Epidermal melanocyte (primary cell): ENCODE data around the gene ZNF235.
"Not testable (repeated sequence)": the region's sequence is repeated elsewhere in the genome, so short reads cannot be mapped to it uniquely, and the experiment has no call there.

ENCODE experiments used
- DNase-seq: peaks from one replicate; pipeline ENCODE4 v3.0.0; 2011; ENCODE audit warnings: low spot score; ENCODE audit not compliant: insufficient read length

The ZNF235 gene

DNA sequence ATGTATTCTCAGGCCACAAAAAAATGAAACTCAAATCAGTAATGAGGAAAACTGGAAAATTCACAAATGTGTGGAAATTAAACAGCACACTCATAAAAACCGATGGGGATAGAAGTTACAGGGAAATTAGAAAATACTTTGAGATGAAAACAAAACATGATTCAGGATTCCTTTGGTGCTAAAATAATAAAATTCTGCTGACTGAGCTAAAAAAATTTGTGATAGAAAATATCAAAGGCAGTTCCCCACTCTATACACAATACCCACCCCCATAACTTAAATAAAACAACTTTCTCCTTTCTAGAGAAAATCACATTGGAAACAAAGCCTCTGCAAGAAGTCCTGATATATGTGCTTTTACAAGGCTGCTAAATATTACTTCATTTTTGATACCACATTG lies 46.7 kb downstream of the ZNF235 start:
- no peak for DNase-seq

DNA sequence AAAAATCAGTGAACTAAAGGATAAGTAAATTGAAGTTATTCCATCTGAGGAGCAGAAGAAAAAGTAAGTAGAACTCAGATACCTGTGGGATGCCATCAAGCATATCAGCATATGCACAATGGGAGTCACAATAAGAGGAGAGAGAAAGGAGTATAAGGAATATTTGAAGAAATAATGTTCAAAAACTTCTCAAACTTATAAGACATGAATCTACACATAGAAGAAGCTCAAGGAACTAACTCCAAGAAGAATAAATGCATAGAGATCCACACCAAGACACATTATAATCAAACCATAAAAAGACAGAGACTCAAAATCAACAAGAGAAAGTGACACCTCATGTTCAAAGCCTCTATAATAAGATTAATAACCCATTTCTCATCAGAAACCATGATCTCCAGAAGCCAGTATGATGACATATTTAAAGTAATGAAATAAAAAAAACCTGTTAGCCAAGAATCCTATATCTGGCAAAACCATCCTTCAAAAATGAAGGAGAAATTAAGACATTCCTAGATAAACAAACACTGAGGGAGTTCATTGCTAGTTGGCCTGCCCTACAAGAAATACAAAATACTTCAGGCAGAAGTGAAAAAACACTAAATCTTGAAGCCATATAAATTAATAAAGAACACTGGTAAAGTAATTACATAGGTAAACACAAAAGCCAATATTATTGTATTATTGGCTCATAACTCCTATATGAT lies 49.0 kb downstream of the ZNF235 start:
- DNase-seq, result no peak

DNA sequence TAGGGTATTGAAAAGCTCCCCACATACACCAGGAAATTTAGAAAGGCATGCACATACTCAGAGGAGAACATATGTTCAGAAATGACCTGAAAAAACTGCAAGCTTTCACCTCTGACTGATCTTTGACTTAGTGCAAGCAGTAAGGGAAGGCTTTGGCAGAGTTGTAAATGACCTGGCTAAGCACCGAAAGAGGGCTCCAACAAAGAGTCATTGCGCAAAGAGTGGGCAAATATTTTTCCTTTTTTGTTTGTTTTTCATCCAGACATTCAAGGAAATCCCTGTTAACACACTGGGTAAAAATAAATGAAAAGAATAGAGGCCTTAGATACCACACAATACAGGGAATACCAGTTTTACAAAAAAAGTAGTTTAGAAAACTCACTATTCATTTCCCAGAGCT lies 50.3 kb downstream of the ZNF235 start:
- DNase-seq, result no peak

DNA sequence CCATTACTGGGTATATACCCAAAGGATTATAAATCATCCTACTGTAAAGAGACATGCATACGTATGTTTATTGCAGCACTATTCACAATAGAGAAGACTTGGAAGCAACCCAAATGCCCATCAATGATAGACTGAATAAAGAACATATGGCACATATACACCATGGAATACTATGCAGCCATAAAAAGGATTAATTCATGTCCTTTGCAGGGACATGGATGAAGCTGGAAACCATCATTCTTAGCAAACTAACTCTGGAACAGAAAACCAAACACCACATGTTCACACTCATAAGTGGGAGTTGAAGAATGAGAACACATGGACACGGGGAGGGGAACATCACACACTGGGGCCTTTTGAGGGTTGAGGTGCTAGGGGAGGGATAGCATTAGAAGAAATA lies 51.4 kb downstream of the ZNF235 start:
- not testable (repeated sequence) for DNase-seq

DNA sequence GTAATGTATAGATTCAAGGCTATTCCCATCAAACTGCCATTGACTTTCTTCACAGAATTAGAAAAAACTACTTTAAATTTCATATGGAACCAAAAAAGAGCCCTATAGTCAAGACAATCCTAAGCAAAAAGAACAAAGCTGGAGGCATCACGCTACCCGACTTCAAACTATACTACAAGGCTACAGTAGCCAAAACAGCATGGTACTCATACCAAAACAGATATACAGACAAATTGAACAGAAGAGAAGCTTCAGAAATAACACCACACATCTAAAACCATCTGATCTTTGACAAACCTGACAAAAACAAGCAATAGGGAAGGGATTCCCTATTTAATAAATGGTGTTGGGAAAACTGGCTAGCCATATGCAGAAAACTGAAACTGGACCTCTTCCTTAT lies 52.5 kb downstream of the ZNF235 start:
- DNase-seq, result not testable (repeated sequence)

DNA sequence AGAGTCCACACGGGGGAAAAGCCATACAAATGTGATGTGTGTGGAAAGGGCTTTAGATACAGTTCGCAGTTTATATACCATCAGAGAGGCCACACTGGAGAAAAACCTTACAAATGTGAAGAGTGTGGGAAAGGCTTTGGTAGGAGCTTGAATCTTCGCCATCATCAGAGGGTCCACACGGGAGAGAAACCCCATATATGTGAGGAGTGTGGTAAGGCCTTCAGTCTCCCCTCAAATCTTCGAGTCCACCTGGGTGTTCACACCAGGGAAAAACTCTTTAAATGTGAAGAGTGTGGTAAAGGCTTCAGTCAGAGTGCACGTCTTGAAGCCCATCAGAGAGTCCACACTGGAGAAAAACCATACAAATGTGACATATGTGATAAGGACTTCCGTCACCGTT lies 68.4 kb downstream of the ZNF235 start:
- DNase-seq, result no peak
